Peyer's patch (tissue), 4 donors: Measurements from ENCODE around the gene INPP5A.

Experiments
- CTCF ChIP-seq, 6 experiments: fragments of 450-650 bp in 4 of 6; fragments of 200-600 bp in 2 of 6; sonication (generic) in 1 of 6; IDR thresholded peaks; one replicate each; pipeline ENCODE4 v1.5.1; 2017 to 2019; ENCODE audit warnings: antibody characterized with exemption in 6 of 6, mild to moderate bottlenecking in 3 of 6, moderate library complexity in 1 of 6
- POLR2A ChIP-seq, 2 donors: fragments of 450-650 bp; IDR thresholded peaks; one replicate each; pipeline ENCODE4 v1.5.1; 2017; ENCODE audit warnings: antibody characterized with exemption in 2 of 2, mild to moderate bottlenecking in 2 of 2, moderate library complexity in 2 of 2

- TF ChIP-seq CTCF (IDR thresholded peaks at IDR 0.05) (no peak), POLR2A (IDR thresholded peaks at IDR 0.05) (no peak)
These were observed 184.1 kb downstream of the INPP5A start for GRCh38 chr10:132721725-132722124.
